ENCODE data around the gene TMBIM4. TPM values are rescaled to one million over a fixed set of nuclear protein-coding genes. Genes with fewer than 3 reads are reported as not detected.

The TMBIM4 gene
- total RNA-seq, 2 donors from 2014 or later, result 114 to 161 TPM

GRCh38 chr12:66103016-66103913 lies 66.5 kb downstream of the TMBIM4 start:
- Histone ChIP-seq H3K27ac (no peak overlapping the region), H3K36me3 (no peaks in the 10 kb centered on the region), H3K4me3 (no peak overlapping the region), H3K4me1 (ENCODE audit: control insufficient read depth in 1 of 2, low read depth in 2 of 2) (no peaks in the 10 kb centered on the region), H3K9me3 (no peaks in the 10 kb centered on the region), H3K27me3 (replicated peaks; ENCODE audit: insufficient read depth) (no peaks in the 10 kb centered on the region)
- ATAC-seq (ENCODE audit: insufficient number of reproducible peaks, low FRiP score, low read depth), result no peak
- TF ChIP-seq, protein P1, sequence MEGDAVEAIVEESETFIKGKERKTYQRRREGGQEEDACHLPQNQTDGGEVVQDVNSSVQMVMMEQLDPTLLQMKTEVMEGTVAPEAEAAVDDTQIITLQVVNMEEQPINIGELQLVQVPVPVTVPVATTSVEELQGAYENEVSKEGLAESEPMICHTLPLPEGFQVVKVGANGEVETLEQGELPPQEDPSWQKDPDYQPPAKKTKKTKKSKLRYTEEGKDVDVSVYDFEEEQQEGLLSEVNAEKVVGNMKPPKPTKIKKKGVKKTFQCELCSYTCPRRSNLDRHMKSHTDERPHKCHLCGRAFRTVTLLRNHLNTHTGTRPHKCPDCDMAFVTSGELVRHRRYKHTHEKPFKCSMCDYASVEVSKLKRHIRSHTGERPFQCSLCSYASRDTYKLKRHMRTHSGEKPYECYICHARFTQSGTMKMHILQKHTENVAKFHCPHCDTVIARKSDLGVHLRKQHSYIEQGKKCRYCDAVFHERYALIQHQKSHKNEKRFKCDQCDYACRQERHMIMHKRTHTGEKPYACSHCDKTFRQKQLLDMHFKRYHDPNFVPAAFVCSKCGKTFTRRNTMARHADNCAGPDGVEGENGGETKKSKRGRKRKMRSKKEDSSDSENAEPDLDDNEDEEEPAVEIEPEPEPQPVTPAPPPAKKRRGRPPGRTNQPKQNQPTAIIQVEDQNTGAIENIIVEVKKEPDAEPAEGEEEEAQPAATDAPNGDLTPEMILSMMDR (IDR thresholded peaks at IDR 0.05), result no peak
- no peak for DNase-seq (ENCODE audit: low spot score)

GRCh38 chr12:66092559-66093269 lies 77.1 kb downstream of the TMBIM4 start:
- no peak overlapping the region for H3K4me3 ChIP-seq
- peak; percentile 8 for DNase-seq (ENCODE audit: low spot score)

DNA sequence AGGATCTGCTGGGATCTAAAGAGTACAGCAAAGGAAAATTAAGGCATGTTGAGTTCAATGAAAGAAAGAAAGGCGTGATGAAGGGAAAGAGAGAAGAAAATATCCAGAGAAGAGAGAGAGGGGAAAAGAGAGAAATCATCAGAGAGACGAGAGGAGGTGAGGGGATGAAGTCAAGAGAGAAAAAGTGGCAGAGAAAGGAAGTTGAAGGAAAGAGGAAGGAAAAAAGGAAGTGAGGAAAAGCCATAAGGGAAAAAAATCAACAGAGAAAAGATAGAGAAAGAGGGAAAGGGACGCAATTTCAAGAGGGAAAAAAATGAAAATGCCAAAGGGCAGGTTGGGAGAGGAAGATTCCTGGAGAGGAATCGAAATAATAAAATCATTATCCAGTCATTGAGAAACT lies 79.6 kb downstream of the TMBIM4 start:
- TF ChIP-seq, protein P1 (IDR thresholded peaks at IDR 0.05), result no peak
- no peaks in the 10 kb centered on the region for H3K9me3 ChIP-seq
- H3K4me3 ChIP-seq, result no peak overlapping the region
- H3K4me1 ChIP-seq (ENCODE audit: control insufficient read depth in 1 of 2, low read depth in 2 of 2), result peaks cover 0 to 12% of the 10 kb centered on the region in 2 donors
- ATAC-seq (ENCODE audit: insufficient number of reproducible peaks, low FRiP score, low read depth) (no peak), DNase-seq (ENCODE audit: low spot score) (no peak)
- no peaks in the 10 kb centered on the region for H3K27me3 ChIP-seq (replicated peaks; ENCODE audit: insufficient read depth)
- H3K36me3 ChIP-seq, result no peaks in the 10 kb centered on the region
- H3K27ac ChIP-seq, result no peak overlapping the region

More at GRCh38 chr12:66092559-66093269, 77.1 kb downstream of the TMBIM4 start:
- peak; percentile 28 for ATAC-seq (ENCODE audit: insufficient number of reproducible peaks, low FRiP score, low read depth)
- Histone ChIP-seq H3K27ac (no peak overlapping the region), H3K36me3 (no peaks in the 10 kb centered on the region), H3K27me3 (replicated peaks; ENCODE audit: insufficient read depth) (no peaks in the 10 kb centered on the region), H3K4me1 (ENCODE audit: control insufficient read depth in 1 of 2, low read depth in 2 of 2) (peaks cover 0 to 12% of the 10 kb centered on the region in 2 donors), H3K9me3 (no peaks in the 10 kb centered on the region)
- TF ChIP-seq, protein P1 (IDR thresholded peaks at IDR 0.05), result no peak

DNA sequence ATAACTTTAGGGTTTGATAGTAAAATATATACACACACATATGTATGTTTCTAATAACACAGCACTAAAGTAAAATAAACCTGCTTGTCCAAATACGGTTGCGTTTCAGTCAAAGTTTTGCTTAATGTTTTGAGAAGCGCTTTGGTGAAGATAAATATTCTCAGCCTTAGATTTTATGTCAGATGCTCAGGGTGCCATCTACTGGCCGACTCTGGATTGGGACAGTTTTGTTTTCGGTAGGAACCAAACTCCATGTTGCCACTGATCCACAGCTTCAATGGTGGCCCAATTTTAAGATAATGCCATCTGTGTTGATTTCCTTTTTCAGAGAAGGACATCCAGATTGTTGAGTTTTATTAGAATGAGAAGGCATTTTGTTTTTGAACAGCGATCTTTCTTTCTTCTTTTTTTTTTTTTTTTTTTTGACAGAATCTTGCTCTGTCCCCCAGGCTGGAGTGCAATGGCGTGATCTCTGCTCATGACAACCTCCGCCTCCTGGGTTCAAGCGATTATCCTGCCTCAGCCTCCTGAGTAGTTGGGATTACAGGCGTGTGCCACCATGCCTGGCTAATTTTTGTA lies 82.3 kb downstream of the TMBIM4 start:
- Histone ChIP-seq H3K4me3 (no peak overlapping the region), H3K4me1 (ENCODE audit: control insufficient read depth in 1 of 2, low read depth in 2 of 2) (peaks cover 0 to 6% of the 10 kb centered on the region in 2 donors), H3K27ac (no peak overlapping the region), H3K36me3 (no peaks in the 10 kb centered on the region), H3K9me3 (no peaks in the 10 kb centered on the region), H3K27me3 (replicated peaks; ENCODE audit: insufficient read depth) (no peaks in the 10 kb centered on the region)
- TF ChIP-seq, protein P1 (IDR thresholded peaks at IDR 0.05), result peak; percentile 64
- peak; percentile 14 for DNase-seq (ENCODE audit: low spot score)
- ATAC-seq (ENCODE audit: insufficient number of reproducible peaks, low FRiP score, low read depth), result no peak

- H3K4me1 ChIP-seq (ENCODE audit: control insufficient read depth in 1 of 2, low read depth in 2 of 2), result no peaks in the 10 kb centered on the region
- H3K36me3 ChIP-seq, result no peaks in the 10 kb centered on the region
- H3K27me3 ChIP-seq (replicated peaks; ENCODE audit: insufficient read depth), result no peaks in the 10 kb centered on the region
- TF ChIP-seq, protein P1 (IDR thresholded peaks at IDR 0.05), result no peak
- no peak overlapping the region for H3K27ac ChIP-seq
- ATAC-seq (ENCODE audit: insufficient number of reproducible peaks, low FRiP score, low read depth) (no peak), DNase-seq (ENCODE audit: low spot score) (no peak)
- no peak overlapping the region for H3K4me3 ChIP-seq
- H3K9me3 ChIP-seq, result no peaks in the 10 kb centered on the region
Observed at GRCh38 chr12:66085998-66086397, 83.8 kb downstream of the TMBIM4 start.
